Measurements from ENCODE around the gene GCG.
A peak's percentile ranks its signal among the peaks of the same experiment; 100 is the strongest.

Gene GCG

DNA sequence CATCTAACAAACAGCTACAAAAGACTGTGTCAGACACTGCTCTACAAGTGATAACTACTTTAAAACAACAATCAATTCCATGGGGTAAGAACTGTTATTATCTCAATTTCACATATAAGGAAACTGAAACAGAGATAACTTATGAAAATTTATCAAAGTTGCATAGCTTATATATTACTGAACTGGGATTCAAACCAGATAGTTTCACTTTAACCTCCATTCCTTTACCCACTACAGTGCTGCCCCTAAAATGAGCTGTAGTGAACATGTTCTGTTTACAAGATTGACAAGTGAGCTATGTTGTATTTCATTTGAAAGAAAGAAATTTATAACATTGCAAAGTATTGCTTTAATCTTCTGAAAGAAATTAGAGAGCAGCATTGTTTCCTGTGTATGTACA lies 14.1 kb upstream of the GCG start:
- H3K4me3 ChIP-seq = no peak overlapping the region
- intact Hi-C loops (cut with DNase I; ENCODE audit: low total_unique reads) = no loop called here
- no peaks in the 10 kb centered on the region for H3K4me1 ChIP-seq
- no peak for DNase-seq
- H3K9me3 ChIP-seq = no peaks in the 10 kb centered on the region
- no peak overlapping the region for H3K27ac ChIP-seq
- H3K36me3 ChIP-seq = no peaks in the 10 kb centered on the region
- TF ChIP-seq, protein P1, sequence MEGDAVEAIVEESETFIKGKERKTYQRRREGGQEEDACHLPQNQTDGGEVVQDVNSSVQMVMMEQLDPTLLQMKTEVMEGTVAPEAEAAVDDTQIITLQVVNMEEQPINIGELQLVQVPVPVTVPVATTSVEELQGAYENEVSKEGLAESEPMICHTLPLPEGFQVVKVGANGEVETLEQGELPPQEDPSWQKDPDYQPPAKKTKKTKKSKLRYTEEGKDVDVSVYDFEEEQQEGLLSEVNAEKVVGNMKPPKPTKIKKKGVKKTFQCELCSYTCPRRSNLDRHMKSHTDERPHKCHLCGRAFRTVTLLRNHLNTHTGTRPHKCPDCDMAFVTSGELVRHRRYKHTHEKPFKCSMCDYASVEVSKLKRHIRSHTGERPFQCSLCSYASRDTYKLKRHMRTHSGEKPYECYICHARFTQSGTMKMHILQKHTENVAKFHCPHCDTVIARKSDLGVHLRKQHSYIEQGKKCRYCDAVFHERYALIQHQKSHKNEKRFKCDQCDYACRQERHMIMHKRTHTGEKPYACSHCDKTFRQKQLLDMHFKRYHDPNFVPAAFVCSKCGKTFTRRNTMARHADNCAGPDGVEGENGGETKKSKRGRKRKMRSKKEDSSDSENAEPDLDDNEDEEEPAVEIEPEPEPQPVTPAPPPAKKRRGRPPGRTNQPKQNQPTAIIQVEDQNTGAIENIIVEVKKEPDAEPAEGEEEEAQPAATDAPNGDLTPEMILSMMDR (IDR thresholded peaks at IDR 0.05) = no peak
- no peaks in the 10 kb centered on the region for H3K27me3 ChIP-seq

DNA sequence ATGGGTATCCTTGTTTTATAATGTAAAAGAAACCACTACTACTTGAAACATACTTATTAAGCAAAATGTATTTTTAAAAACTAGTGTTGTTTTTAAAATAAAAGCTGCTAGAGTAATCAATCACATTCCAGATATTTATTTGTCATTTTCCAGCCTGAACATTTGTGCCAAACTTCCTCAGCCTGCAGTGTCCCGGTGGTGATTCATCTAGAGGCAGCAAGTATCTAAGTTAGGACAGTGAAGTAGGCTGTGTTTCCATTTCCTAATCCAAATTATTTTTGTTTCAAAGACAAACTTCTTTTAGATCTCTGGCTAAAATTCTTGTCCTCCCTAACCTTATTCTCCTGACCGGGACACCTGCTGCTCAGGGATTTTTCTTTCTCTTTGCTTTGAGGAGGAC lies 12.8 kb upstream of the GCG start:
- DNase-seq = no peak
- no peaks in the 10 kb centered on the region for H3K9me3 ChIP-seq
- TF ChIP-seq, protein P1 (IDR thresholded peaks at IDR 0.05) = no peak
- no peak overlapping the region for H3K4me3 ChIP-seq
- H3K36me3 ChIP-seq = no peaks in the 10 kb centered on the region
- H3K27me3 ChIP-seq = no peaks in the 10 kb centered on the region
- intact Hi-C loops (cut with DNase I; ENCODE audit: low total_unique reads) = no loop called here
- H3K4me1 ChIP-seq = no peaks in the 10 kb centered on the region
- H3K27ac ChIP-seq = no peak overlapping the region

DNA sequence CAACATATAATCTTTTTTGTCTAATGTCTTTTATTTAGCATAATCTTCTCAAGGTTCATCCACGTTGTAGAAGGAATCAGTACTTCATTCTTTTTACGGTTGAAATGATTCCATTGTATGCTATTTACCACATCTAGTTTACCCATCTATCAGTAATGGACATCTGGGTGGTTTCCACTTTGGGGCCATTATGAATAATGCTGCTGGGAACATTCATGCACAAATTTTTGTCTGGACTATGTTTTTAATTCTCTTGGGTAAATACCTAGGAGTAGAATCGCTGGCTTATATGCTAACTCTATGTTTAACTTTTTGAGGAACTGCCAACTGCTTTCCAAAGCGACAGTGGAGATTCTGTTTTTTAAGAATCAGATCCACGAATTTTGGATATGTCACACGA lies 7.4 kb upstream of the GCG start:
- H3K36me3 ChIP-seq = no peaks in the 10 kb centered on the region
- intact Hi-C loops (cut with DNase I; ENCODE audit: low total_unique reads) = no loop called here

DNA sequence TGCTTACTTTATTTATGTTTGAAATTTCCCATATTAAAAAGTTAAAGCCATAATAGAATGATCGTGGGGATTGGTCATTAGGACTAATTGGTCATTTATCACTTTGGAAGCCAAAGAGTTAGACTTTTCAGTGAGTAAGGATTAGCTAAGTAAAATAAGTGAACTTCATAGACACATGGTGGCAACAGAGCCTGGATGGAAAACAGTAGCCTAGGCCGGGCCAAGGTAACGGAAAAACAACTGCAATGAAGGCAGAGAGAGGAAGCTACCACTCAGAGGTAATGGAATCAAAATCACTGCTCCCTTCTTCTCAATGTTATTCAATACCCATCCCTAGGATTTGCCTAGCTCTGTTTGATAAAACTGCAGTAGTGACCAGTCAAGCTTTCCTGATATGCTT lies 4.1 kb upstream of the GCG start:
- TF ChIP-seq, protein P1 (IDR thresholded peaks at IDR 0.05) = no peak
- intact Hi-C loops (cut with DNase I; ENCODE audit: low total_unique reads) = no loop called here

More for the DNA sequence above, 7.4 kb upstream of the GCG start:
- H3K4me3 ChIP-seq = no peak overlapping the region
- H3K9me3 ChIP-seq = no peaks in the 10 kb centered on the region
- DNase-seq = no peak
- H3K27ac ChIP-seq = no peak overlapping the region
- TF ChIP-seq, protein P1 (IDR thresholded peaks at IDR 0.05) = no peak
- no peaks in the 10 kb centered on the region for H3K4me1 ChIP-seq
- H3K27me3 ChIP-seq = no peaks in the 10 kb centered on the region

DNA sequence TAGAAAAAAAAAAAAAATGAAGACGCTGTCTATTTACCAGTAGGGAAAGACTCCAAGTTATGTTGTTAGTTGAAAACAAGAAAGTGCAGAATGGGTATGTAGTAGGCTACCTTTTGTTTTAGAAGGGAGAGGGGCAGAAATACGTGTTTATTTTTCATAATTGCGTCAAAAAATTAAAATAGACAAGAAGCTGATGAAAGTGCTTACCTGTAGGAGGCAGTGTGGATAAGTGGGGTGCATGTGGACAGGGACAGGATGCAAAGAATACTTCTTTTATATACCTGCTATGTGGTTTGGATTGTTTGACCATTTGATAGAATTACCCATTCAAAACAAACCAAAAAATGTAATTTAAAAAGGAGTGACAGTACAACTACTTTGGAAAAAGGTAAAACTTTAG lies 3.0 kb upstream of the GCG start:
- intact Hi-C loops (cut with DNase I; ENCODE audit: low total_unique reads) = no loop called here
- no peaks in the 10 kb centered on the region for H3K36me3 ChIP-seq
- TF ChIP-seq, protein P1 (IDR thresholded peaks at IDR 0.05) = no peak
- no peaks in the 10 kb centered on the region for H3K9me3 ChIP-seq
- no peaks in the 10 kb centered on the region for H3K4me1 ChIP-seq
- H3K4me3 ChIP-seq = no peak overlapping the region
- no peaks in the 10 kb centered on the region for H3K27me3 ChIP-seq
- DNase-seq = no peak
- H3K27ac ChIP-seq = no peak overlapping the region

More for the DNA sequence above, 4.1 kb upstream of the GCG start:
- H3K27me3 ChIP-seq = no peaks in the 10 kb centered on the region
- no peak for DNase-seq
- H3K4me1 ChIP-seq = no peaks in the 10 kb centered on the region
- H3K4me3 ChIP-seq = no peak overlapping the region
- H3K9me3 ChIP-seq = no peaks in the 10 kb centered on the region
- H3K27ac ChIP-seq = no peak overlapping the region
- no peaks in the 10 kb centered on the region for H3K36me3 ChIP-seq

DNA sequence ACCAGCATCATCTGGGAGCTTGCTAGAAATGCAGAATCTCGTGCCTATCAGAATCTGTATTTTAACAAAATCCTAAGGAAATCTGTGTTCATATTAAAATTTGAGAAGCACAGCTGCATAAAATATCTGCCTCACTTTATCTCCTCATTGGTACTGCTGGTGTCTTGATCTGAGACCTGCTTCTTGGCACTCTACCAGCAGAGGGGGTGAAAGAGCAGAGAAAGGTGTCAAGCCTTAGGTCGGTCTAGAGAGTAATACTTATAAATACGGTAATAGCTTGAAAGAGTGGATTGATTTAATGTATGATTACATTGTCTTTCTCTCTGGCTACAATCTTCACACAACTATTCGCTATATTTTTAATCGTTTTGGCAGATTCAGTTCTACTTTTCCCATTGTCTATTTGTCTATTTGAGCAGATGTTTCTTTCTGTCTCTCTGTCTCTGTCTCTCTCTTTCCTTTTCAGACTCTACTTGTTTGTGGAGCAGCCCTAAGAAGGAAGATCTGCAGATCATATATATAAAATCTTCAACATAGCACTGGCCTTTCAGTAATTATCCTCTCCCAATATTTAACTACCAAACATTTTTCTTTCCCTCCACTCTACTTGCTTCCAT lies 1.7 kb upstream of the GCG start:
- DNase-seq = peak in 1 of 2 donors; percentile 50
- TF ChIP-seq, protein P1 (IDR thresholded peaks at IDR 0.05) = peak; percentile 34 to 40
- H3K9me3 ChIP-seq = no peaks in the 10 kb centered on the region
- H3K4me3 ChIP-seq = no peak overlapping the region
- H3K4me1 ChIP-seq = no peaks in the 10 kb centered on the region
- no peak overlapping the region for H3K27ac ChIP-seq
- H3K36me3 ChIP-seq = no peaks in the 10 kb centered on the region
- intact Hi-C loops (cut with DNase I; ENCODE audit: low total_unique reads) = no loop called here
- no peaks in the 10 kb centered on the region for H3K27me3 ChIP-seq
